ENCODE results near the gene DYNC2I2.
"Not testable (repeated sequence)": the region's sequence is repeated elsewhere in the genome, so short reads cannot be mapped to it uniquely, and the experiment has no call there.

Gene DYNC2I2

GRCh38 chr9:128694344-128694743 lies 37.7 kb upstream of the DYNC2I2 start:
- Histone ChIP-seq H3K79me1 (ENCODE audit: low read length) (peaks cover 3% of the 10 kb centered on the region), H3K27ac (ENCODE audit: low read depth, low read length) (no peak overlapping the region), H3K27me3 (ENCODE audit: insufficient read depth, low read length, poor library complexity) (no peaks in the 10 kb centered on the region), H3K23ac (ENCODE audit: low read length) (no peak overlapping the region), H4K5ac (ENCODE audit: low read length) (no peak overlapping the region), H3K4me2 (ENCODE audit: low read length) (no peak overlapping the region), H3K56ac (ENCODE audit: low read length) (no peak overlapping the region), H3K18ac (ENCODE audit: low read length) (no peak overlapping the region), H3K9ac (ENCODE audit: low read length) (no peak overlapping the region), H2AK5ac (ENCODE audit: low read length) (no peak overlapping the region), H3K4ac (ENCODE audit: low read depth, low read length) (no peak overlapping the region), H3K36me3 (ENCODE audit: control insufficient read depth, insufficient read depth, low read length) (peaks cover 9% of the 10 kb centered on the region), H2BK15ac (replicated peaks; ENCODE audit: low read depth) (no peak overlapping the region), H3K79me2 (ENCODE audit: control insufficient read depth, insufficient read depth, low read length) (peaks cover 21% of the 10 kb centered on the region), H3K4me1 (ENCODE audit: control insufficient read depth, low read depth, low read length) (no peaks in the 10 kb centered on the region), H4K8ac (ENCODE audit: low read depth, low read length) (no peak overlapping the region), H3K4me3 (ENCODE audit: low read length) (no peak overlapping the region), H2BK5ac (ENCODE audit: low read length) (no peak overlapping the region), H2BK120ac (ENCODE audit: low read depth, low read length) (no peak overlapping the region)
- WGBS (ENCODE audit: extremely low coverage, insufficient coverage, low lambda C conversion rate): no CpG with 5 or more reads among the region's 6 CpGs
- DNase-seq: no peak

DNA sequence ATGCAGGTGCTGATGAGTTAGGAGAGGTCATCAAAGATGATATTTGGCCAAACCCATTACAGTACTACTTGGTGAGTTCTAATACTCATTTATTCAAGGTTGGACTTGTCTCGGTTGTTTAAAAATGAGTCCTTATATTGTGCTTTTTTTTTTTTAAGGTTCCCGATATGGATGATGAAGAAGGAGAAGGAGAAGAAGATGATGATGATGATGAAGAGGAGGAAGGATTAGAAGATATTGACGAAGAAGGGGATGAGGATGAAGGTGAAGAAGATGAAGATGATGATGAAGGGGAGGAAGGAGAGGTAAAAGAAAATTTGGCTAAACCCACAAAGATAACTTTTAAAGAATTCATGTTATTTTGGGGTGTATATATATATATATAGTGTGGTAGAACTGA lies 37.1 kb upstream of the DYNC2I2 start:
- not testable (repeated sequence) for H4K8ac ChIP-seq (ENCODE audit: low read depth, low read length); H4K5ac ChIP-seq (ENCODE audit: low read length); H3K79me1 ChIP-seq (ENCODE audit: low read length); H2BK120ac ChIP-seq (ENCODE audit: low read depth, low read length); H3K56ac ChIP-seq (ENCODE audit: low read length); H2BK15ac ChIP-seq (replicated peaks; ENCODE audit: low read depth); H3K36me3 ChIP-seq (ENCODE audit: control insufficient read depth, insufficient read depth, low read length); H3K27me3 ChIP-seq (ENCODE audit: insufficient read depth, low read length, poor library complexity); H3K4me1 ChIP-seq (ENCODE audit: control insufficient read depth, low read depth, low read length); H3K4me2 ChIP-seq (ENCODE audit: low read length); H3K4ac ChIP-seq (ENCODE audit: low read depth, low read length); H2AK5ac ChIP-seq (ENCODE audit: low read length); DNase-seq; H3K9ac ChIP-seq (ENCODE audit: low read length); H3K4me3 ChIP-seq (ENCODE audit: low read length); H3K23ac ChIP-seq (ENCODE audit: low read length); H2BK5ac ChIP-seq (ENCODE audit: low read length); H3K18ac ChIP-seq (ENCODE audit: low read length); H3K27ac ChIP-seq (ENCODE audit: low read depth, low read length)
- peaks cover 21% of the 10 kb centered on the region for H3K79me2 ChIP-seq (ENCODE audit: control insufficient read depth, insufficient read depth, low read length)
- WGBS (ENCODE audit: extremely low coverage, insufficient coverage, low lambda C conversion rate): 100% methylated on average over 2 of the region's 3 CpGs

- Histone ChIP-seq H3K56ac (ENCODE audit: low read length) (peak overlapping the region; percentile 87), H2BK120ac (ENCODE audit: low read depth, low read length) (no peak overlapping the region), H4K8ac (ENCODE audit: low read depth, low read length) (no peak overlapping the region), H3K27ac (ENCODE audit: low read depth, low read length) (no peak overlapping the region), H3K27me3 (ENCODE audit: insufficient read depth, low read length, poor library complexity) (no peaks in the 10 kb centered on the region), H3K79me2 (ENCODE audit: control insufficient read depth, insufficient read depth, low read length) (peaks cover 45% of the 10 kb centered on the region), H2AK5ac (ENCODE audit: low read length) (no peak overlapping the region), H2BK5ac (ENCODE audit: low read length) (no peak overlapping the region), H3K4me1 (ENCODE audit: control insufficient read depth, low read depth, low read length) (peaks cover 2% of the 10 kb centered on the region), H4K5ac (ENCODE audit: low read length) (no peak overlapping the region), H3K23ac (ENCODE audit: low read length) (no peak overlapping the region), H3K4me2 (ENCODE audit: low read length) (peak overlapping the region; percentile 60), H3K18ac (ENCODE audit: low read length) (no peak overlapping the region), H3K36me3 (ENCODE audit: control insufficient read depth, insufficient read depth, low read length) (peaks cover 5% of the 10 kb centered on the region), H3K79me1 (ENCODE audit: low read length) (peaks cover 7% of the 10 kb centered on the region), H3K4ac (ENCODE audit: low read depth, low read length) (no peak overlapping the region), H3K4me3 (ENCODE audit: low read length) (peak overlapping the region; percentile 67), H2BK15ac (replicated peaks; ENCODE audit: low read depth) (no peak overlapping the region), H3K9ac (ENCODE audit: low read length) (peak overlapping the region; percentile 72)
- DNase-seq: no peak
- no CpG with 5 or more reads among the region's 5 CpGs for WGBS (ENCODE audit: extremely low coverage, insufficient coverage, low lambda C conversion rate)
These were observed 34.0 kb upstream of the DYNC2I2 start for GRCh38 chr9:128690684-128691034.

GRCh38 chr9:128689820-128690683 lies 33.4 kb upstream of the DYNC2I2 start:
- H3K79me2 ChIP-seq (ENCODE audit: control insufficient read depth, insufficient read depth, low read length): peaks cover 51% of the 10 kb centered on the region
- H3K27me3 ChIP-seq (ENCODE audit: insufficient read depth, low read length, poor library complexity): no peaks in the 10 kb centered on the region
- peak overlapping the region; percentile 67 for H3K4me3 ChIP-seq (ENCODE audit: low read length)
- H3K4ac ChIP-seq (ENCODE audit: low read depth, low read length): peak overlapping the region; percentile 100
- peak; percentile 70 for DNase-seq
- no peak overlapping the region for H4K5ac ChIP-seq (ENCODE audit: low read length)
- H3K23ac ChIP-seq (ENCODE audit: low read length): no peak overlapping the region
- peaks cover 6% of the 10 kb centered on the region for H3K4me1 ChIP-seq (ENCODE audit: control insufficient read depth, low read depth, low read length)
- H2BK5ac ChIP-seq (ENCODE audit: low read length): no peak overlapping the region
- H4K8ac ChIP-seq (ENCODE audit: low read depth, low read length): peak overlapping the region; percentile 90
- peak overlapping the region; percentile 100 for H3K18ac ChIP-seq (ENCODE audit: low read length)
- H2BK15ac ChIP-seq (replicated peaks; ENCODE audit: low read depth): no peak overlapping the region
- peak overlapping the region; percentile 87 for H3K56ac ChIP-seq (ENCODE audit: low read length)
- H2AK5ac ChIP-seq (ENCODE audit: low read length): no peak overlapping the region
- WGBS (ENCODE audit: extremely low coverage, insufficient coverage, low lambda C conversion rate): no CpG with 5 or more reads among the region's 83 CpGs
- H3K9ac ChIP-seq (ENCODE audit: low read length): peak overlapping the region; percentile 72
- peak overlapping the region; percentile 83 for H2BK120ac ChIP-seq (ENCODE audit: low read depth, low read length)
- peak overlapping the region; percentile 60 for H3K4me2 ChIP-seq (ENCODE audit: low read length)
- peak overlapping the region; percentile 91 for H3K27ac ChIP-seq (ENCODE audit: low read depth, low read length)
- peaks cover 11% of the 10 kb centered on the region for H3K79me1 ChIP-seq (ENCODE audit: low read length)
- peaks cover 5% of the 10 kb centered on the region for H3K36me3 ChIP-seq (ENCODE audit: control insufficient read depth, insufficient read depth, low read length)

DNA sequence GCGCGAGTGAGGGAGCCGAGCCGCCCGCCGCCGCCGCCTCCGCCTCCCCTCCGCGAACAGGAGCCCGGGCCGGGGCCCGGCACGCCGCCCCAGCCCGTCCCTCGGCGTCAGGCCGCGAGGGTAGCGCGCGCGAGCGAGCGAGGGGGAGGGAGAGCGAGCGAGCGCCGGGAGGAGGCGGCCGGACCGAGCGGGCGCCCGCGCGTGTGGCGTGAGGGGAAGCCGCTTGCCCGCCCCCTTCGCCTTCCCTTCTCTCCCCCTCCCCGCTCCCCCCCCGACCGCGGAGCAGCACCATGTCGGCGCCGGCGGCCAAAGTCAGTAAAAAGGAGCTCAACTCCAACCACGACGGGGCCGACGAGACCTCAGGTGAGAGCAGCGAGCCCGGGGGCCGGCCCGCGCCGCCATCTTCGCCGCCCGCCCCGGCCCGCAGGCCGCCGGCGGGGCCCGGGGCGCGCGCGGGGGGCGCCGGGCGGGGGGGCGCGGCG lies 32.7 kb upstream of the DYNC2I2 start:
- no CpG with 5 or more reads among the region's 80 CpGs for WGBS (ENCODE audit: extremely low coverage, insufficient coverage, low lambda C conversion rate)
- Histone ChIP-seq H3K27me3 (ENCODE audit: insufficient read depth, low read length, poor library complexity) (no peaks in the 10 kb centered on the region), H3K18ac (ENCODE audit: low read length) (peak overlapping the region; percentile 100), H3K79me1 (ENCODE audit: low read length) (peaks cover 14% of the 10 kb centered on the region), H3K4me2 (ENCODE audit: low read length) (no peak overlapping the region), H3K4me3 (ENCODE audit: low read length) (peak overlapping the region; percentile 80), H2BK120ac (ENCODE audit: low read depth, low read length) (peak overlapping the region; percentile 95), H2BK15ac (replicated peaks; ENCODE audit: low read depth) (no peak overlapping the region), H3K4me1 (ENCODE audit: control insufficient read depth, low read depth, low read length) (peaks cover 7% of the 10 kb centered on the region), H3K79me2 (ENCODE audit: control insufficient read depth, insufficient read depth, low read length) (peaks cover 58% of the 10 kb centered on the region), H2BK5ac (ENCODE audit: low read length) (no peak overlapping the region), H3K23ac (ENCODE audit: low read length) (no peak overlapping the region), H4K5ac (ENCODE audit: low read length) (no peak overlapping the region), H4K8ac (ENCODE audit: low read depth, low read length) (peak overlapping the region; percentile 90), H3K9ac (ENCODE audit: low read length) (peak overlapping the region; percentile 92), H3K36me3 (ENCODE audit: control insufficient read depth, insufficient read depth, low read length) (peaks cover 5% of the 10 kb centered on the region), H3K27ac (ENCODE audit: low read depth, low read length) (peak overlapping the region; percentile 99), H2AK5ac (ENCODE audit: low read length) (no peak overlapping the region), H3K4ac (ENCODE audit: low read depth, low read length) (peak overlapping the region; percentile 100), H3K56ac (ENCODE audit: low read length) (peak overlapping the region; percentile 95)
- DNase-seq: no peak

All from mesendoderm (in vitro differentiated cells).